H1 (cell line): ENCODE results near the gene CIB2. TPM values are rescaled to one million over a fixed set of nuclear protein-coding genes. Genes with fewer than 3 reads are reported as not detected.

Experiments used
- CBX5 ChIP-seq: fragments of 300-800, 300-1000 bp; sonication (generic); IDR thresholded peaks from 2 replicates; pipeline ENCODE4 v1.7.1; 2016; ENCODE audit warnings: antibody characterized with exemption, low read length, low read depth
- JUND ChIP-seq: IDR thresholded peaks from 2 replicates; pipeline ENCODE4 v1.6.1; 2011; ENCODE audit warnings: mild to moderate bottlenecking, improper control_type of control experiment, low read length
- KDM5A ChIP-seq: fragments of 200-600 bp; IDR thresholded peaks from 2 replicates; pipeline ENCODE4 v1.7.1; 2012; ENCODE audit warnings: mild to moderate bottlenecking, low read length, inconsistent platforms, mixed read lengths
- POU5F1 ChIP-seq: IDR thresholded peaks from 2 replicates; pipeline ENCODE4 v1.6.1; 2011; ENCODE audit warnings: low read depth, mild to moderate bottlenecking, low read length, moderate library complexity
- USF2 ChIP-seq: IDR thresholded peaks from 2 replicates; pipeline ENCODE4 v1.6.1; 2011; ENCODE audit warnings: low read length, improper control_type of control experiment
- polyA plus RNA-seq, 7 experiments: library from polyadenylated mRNA; depleted of rRNA in 3 of 7; stranded (reverse) in 5 of 7; unstranded in 2 of 7; fragments of >200 nt in 5 of 7; fragments of 200-250 nt in 2 of 7; gene quantifications; 1 replicate in 5 of 7; 2 replicates in 1 of 7; 4 replicates in 1 of 7; pipeline versions ENCODE4 v1.2.1 to v1.2.3, GENCODE V29; 2011 to 2013; ENCODE audit warnings: missing spikeins in 2 of 7, mixed read lengths in 2 of 7
- total RNA-seq: library from RNA; stranded (reverse); fragmentation: NEBNext Ultra II Directional; extraction: Animal tissue kit (Norgen Biotek cat#: 25700); gene quantifications from 2 replicates; pipeline ENCODE4 v1.2.1, GENCODE V29; 2021

Gene CIB2
- total and polyA plus RNA-seq, 2 of the 8 experiments (the other 6 are each of a cell fraction or from before 2014, with no cell fraction given): 41.5 to 45.8 TPM

- TF ChIP-seq USF2 (no peak), POU5F1 (no peak), KDM5A (no peak), JUND (no peak), CBX5 (no peak)
Observed at GRCh38 chr15:78164010-78164409, 32.8 kb upstream of the CIB2 start (continued).
